ENCODE data around the gene TNXB.
"Not testable (repeated sequence)": the region's sequence is repeated elsewhere in the genome, so short reads cannot be mapped to it uniquely, and the experiment has no call there.

The TNXB gene

GRCh38 chr6:31994421-31994820 is 114.7 kb downstream of the TNXB start:
- DNase-seq: not testable (repeated sequence)
